GM15510 (cell line): ENCODE data around the gene SLC24A4.

ENCODE experiments used
- POLR2A ChIP-seq: IDR thresholded peaks from 3 replicates; pipeline ENCODE4 v1.6.1; 2011; ENCODE audit warnings: borderline replicate concordance; ENCODE audit not compliant: insufficient read length; ENCODE audit errors: extremely low read depth

SLC24A4 gene

GRCh38 chr14:92340931-92341330 lies 18.0 kb downstream of the SLC24A4 start:
- TF ChIP-seq POLR2A: no peak

GRCh38 chr14:92341791-92342190 lies 18.8 kb downstream of the SLC24A4 start:
- no peak for TF ChIP-seq POLR2A

- TF ChIP-seq POLR2A: no peak
Measured at GRCh38 chr14:92348154-92348553, 25.2 kb downstream of the SLC24A4 start.

- no peak for TF ChIP-seq POLR2A
Measured at GRCh38 chr14:92351750-92352149, 28.8 kb downstream of the SLC24A4 start.

GRCh38 chr14:92352158-92352985 lies 29.4 kb downstream of the SLC24A4 start:
- TF ChIP-seq POLR2A: no peak

GRCh38 chr14:92353447-92353846 lies 30.5 kb downstream of the SLC24A4 start:
- no peak for TF ChIP-seq POLR2A

GRCh38 chr14:92356677-92357076 lies 33.7 kb downstream of the SLC24A4 start:
- TF ChIP-seq POLR2A: no peak

GRCh38 chr14:92360651-92361370 lies 37.8 kb downstream of the SLC24A4 start:
- no peak for TF ChIP-seq POLR2A

- no peak for TF ChIP-seq POLR2A
Measured at GRCh38 chr14:92362781-92363235, 39.8 kb downstream of the SLC24A4 start.

- TF ChIP-seq POLR2A: no peak
Measured at GRCh38 chr14:92366237-92366636, 43.3 kb downstream of the SLC24A4 start.

- TF ChIP-seq POLR2A: no peak
Measured at GRCh38 chr14:92368001-92368400, 45.0 kb downstream of the SLC24A4 start.

GRCh38 chr14:92369097-92369496 lies 46.1 kb downstream of the SLC24A4 start:
- no peak for TF ChIP-seq POLR2A

- TF ChIP-seq POLR2A: no peak
Measured at GRCh38 chr14:92372230-92372629, 49.3 kb downstream of the SLC24A4 start.

- no peak for TF ChIP-seq POLR2A
Measured at GRCh38 chr14:92373336-92373735, 50.4 kb downstream of the SLC24A4 start.

- TF ChIP-seq POLR2A: no peak
Measured at GRCh38 chr14:92380131-92380530, 57.2 kb downstream of the SLC24A4 start.

GRCh38 chr14:92380582-92380981 lies 57.6 kb downstream of the SLC24A4 start:
- TF ChIP-seq POLR2A: no peak
